Right hindlimb (tissue), 1 donor: ENCODE data around the gene ZSCAN5C.
"Not testable (repeated sequence)": the region's sequence is repeated elsewhere in the genome, so short reads cannot be mapped to it uniquely, and the experiment has no call there.

ENCODE experiments used
- DNase-seq: peaks from one replicate; pipeline ENCODE4 v3.0.0-alpha.2; 2018

Gene ZSCAN5C

DNA sequence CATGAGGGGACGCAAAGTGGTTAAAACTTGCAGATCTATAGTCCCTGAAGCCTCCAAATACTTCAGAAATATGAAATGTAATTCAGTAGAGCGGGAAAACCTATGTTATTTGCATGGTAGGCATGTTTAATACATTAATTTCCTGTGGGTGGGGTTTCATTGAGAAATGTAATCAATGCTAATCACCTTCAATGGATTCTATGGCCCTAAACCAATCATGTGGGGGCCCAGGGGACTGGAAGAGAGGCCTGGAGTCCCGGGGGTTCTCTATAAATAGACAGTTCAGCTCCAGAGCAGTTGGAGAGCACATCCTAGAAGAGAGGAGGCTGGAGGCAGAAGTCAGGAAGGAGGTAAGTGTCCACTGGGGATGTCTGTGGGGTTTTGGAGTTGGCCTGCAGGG lies at the start of gene ZSCAN5C:
ZSCAN5C (plus strand) TSS at position 301 of the 400 bp plus-strand sequence. CDS start 3,641 bp downstream, outside the sequence.
- no peak for DNase-seq

DNA sequence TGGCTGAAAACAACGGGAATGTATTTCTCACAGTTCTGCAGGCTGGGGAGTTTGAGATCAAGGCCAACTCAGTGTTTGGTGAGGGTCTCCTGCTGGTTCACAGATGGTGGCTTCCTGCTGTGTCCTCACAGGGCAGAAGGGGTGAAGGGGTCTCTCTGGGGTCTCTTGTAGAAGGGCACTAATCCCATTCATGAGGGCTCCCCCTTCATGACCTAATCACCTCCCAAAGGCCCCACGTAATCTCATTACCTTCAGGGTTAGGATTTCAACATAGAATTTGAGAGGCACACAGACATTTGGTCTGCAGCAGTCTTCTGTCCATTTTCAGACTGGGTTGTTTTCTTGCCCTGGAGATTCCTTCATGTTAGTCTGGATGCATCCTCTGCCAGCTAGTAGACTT lies 49.4 kb upstream of the ZSCAN5C start:
- DNase-seq: no peak

GRCh38 chr19:56153507-56153906 lies 48.6 kb upstream of the ZSCAN5C start:
- no peak for DNase-seq

DNA sequence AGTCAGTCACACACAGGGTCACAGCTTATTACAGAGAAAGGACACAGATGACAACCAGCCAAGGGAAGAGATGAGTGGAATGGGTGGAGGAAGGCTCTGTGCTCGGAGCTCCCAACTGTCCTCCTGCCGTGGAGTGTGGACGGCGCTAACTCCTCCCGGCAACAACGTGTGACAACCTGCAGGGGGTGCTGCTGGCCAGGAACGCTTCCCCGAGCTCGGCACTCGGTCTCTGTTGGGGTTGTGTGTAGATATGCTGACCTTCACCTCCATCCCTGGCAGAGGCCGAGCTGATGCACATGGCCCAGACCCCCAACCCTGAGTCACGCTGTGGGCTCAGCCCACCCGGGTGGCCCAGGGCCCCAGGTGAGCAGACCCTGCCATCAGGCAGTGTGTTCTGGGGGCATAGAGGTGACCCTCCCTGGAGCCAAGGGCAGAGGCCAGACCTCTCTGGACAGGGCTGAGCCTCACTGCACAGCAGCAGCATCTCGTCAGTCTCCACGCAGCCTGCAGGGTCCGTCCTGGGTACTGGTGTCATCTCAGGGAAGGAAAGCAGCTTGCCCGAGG lies 46.9 kb upstream of the ZSCAN5C start:
- no peak for DNase-seq

DNA sequence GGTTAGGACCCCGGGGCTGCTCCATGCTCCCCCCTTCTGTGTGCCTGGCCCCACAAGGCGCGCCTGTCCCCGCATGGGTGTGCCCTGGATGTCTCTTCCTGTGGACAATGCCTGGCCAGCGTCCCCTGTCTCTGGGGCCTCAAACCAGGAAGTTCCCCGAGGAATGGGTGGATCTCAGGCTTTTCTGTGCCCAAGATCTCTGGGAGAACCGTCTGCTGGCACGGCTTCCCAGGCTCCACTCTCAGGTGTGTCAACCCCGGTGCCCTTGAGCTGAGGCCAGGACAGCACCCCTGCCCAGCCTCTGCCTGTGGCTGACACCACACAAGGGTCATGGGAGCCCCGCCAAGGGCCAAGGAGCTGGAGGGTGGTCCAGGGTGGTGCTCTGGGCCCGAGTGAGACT lies 45.3 kb upstream of the ZSCAN5C start:
- DNase-seq: no peak

DNA sequence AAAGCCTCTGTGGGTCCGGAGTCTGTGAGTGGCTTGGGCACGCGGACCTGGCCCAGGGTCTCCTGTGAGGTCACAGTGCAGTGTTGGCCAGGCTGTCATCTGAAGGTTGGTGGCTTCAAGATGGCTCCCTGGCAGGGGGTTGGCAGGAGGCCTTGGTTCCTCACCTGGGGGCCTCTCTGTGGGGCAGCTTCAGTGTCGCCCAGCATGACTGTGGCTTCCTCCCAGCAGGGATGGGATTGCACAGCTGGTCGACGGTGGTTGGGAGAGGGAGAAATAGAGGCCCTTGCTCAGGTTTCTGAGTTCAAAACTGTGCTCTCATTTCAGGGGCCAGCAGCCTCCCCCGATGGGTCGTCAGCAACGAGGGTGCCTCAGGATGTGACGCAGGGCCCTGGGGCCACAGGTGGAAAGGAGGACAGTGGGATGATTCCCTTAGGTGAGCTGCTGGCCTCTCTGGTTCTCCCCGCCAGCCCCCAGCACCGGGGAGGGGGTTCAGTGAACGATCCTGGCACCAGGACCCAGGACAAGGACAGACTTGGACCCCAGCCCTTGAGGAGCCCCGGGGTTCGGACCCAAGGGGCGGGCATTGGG lies 43.8 kb upstream of the ZSCAN5C start:
- no peak for DNase-seq

DNA sequence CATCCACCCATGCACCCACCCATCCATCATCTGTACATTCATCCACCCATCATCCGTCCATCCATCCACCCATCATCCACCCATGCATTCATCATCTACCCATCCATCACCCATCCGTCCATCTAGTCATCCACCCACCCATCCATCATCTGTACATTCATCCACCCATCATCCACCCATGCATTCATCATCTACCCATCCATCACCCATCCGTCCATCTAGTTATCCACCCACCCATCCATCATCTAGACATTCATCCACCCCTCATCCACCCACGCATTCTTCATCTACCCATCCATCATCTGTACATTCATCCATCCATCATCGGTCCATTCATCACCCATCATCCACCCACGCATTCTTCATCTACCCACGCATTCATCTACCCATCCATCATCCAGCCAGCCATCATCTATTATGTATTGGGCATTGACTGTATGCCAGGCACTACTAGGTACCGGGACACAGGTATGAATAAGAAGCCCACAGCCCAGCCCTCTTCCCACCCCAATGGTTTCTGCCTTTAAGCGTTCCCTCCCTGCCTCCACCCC lies 43.0 kb upstream of the ZSCAN5C start:
- DNase-seq: no peak

DNA sequence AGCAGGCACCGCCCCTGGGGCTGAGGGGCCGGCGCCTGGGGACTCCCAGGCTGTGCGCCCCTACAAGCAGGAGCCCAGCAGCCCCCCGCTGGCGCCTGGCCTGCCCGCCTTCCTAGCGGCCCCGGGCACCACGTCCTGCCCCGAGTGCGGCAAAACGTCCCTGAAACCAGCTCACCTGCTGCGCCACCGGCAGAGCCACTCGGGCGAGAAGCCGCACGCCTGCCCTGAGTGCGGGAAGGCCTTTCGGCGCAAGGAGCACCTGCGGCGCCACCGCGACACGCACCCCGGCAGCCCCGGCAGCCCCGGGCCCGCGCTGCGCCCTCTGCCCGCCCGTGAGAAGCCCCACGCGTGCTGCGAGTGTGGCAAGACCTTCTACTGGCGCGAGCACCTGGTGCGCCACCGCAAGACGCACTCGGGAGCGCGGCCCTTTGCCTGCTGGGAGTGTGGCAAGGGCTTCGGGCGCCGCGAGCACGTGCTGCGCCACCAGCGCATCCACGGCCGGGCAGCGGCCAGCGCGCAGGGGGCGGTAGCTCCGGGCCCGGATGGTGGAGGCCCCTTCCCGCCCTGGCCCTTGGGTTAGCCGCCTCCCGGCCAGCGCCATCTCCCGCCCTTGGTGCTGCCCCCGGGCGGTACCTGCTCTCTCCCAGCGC lies 42.3 kb upstream of the ZSCAN5C start:
- no peak for DNase-seq

GRCh38 chr19:56161534-56161933 lies 40.5 kb upstream of the ZSCAN5C start:
- DNase-seq: no peak

GRCh38 chr19:56162258-56162657 lies 39.8 kb upstream of the ZSCAN5C start:
- DNase-seq: no peak

DNA sequence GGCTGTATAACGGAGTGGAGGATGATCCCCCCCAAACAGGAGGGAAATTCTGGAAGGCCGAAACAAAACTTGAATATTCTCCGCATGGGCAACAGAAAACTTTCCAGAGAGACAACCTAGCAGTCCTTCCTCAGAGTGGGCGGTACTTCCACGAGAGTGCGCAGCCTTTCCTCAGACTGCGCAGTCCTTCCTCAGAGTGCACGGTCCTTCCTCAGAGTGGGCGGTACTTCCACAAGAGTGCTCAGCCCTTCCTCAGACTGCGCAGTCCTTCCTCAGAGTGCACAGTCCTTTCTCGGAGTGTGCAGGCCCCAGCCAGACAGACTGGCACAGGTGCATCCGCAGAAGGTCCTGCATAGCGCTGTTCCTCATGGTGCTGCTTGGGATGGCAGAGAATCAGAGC lies 39.0 kb upstream of the ZSCAN5C start:
- no peak for DNase-seq

GRCh38 chr19:56167064-56167578 lies 35.0 kb upstream of the ZSCAN5C start:
- DNase-seq: no peak

DNA sequence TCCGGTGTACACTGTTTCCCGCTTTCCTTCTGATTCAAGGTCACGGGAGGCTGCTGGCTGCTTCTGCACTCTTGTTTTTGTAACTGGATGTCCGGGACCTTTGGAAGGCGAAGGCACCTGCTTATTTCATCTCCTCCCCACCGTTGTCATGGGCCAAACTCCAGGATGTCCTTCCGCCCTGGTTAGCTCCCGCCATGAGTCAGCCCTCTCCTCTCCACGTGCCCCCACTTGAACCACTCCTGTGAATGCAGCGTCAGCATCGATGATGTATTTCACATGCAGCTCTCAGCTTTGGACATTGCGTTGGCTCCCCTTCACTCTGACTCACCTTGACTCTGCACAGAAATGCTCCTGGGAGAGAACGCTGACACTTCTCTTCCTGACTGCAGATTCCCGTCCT lies 31.8 kb upstream of the ZSCAN5C start:
- no peak for DNase-seq

DNA sequence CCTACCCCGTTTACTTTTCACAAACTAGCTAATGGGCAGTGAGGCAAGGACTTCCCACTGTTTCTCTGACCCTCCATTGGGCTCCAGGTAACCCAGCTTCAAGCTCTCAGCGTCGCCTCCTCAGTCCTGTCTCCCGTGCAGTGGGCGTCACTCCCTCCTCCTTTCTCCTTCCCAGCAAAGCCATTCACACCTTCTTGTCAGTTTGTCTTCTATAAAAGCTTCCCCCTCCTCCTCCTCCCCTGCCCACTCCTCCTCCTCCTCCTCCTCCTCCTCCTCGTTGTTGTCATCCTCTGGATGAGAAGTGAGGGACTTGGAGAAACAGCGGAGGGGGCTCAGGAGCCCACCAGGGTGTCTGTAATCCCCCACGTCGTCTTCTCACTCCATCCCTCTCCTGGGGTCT lies 28.0 kb upstream of the ZSCAN5C start:
- no peak for DNase-seq

DNA sequence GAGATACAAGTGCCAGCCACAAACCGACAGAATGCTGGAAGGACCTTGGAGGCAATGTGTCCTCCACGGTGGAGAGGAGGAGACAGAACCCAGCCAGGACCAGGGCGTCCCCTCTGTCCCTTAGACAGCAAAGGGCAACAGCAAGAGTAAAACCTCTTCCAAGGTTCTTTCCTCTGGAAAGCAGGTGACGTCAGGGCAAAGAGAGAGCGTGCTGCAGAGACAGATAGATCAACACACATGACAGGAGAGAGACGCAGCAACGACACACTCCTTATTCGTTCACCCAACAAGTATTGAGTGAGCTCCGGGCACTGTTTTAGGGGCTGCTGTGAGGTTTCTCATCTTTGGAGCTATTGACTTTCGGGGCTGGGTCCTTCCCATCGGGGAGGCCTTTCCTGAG lies 27.5 kb upstream of the ZSCAN5C start:
- DNase-seq: no peak

DNA sequence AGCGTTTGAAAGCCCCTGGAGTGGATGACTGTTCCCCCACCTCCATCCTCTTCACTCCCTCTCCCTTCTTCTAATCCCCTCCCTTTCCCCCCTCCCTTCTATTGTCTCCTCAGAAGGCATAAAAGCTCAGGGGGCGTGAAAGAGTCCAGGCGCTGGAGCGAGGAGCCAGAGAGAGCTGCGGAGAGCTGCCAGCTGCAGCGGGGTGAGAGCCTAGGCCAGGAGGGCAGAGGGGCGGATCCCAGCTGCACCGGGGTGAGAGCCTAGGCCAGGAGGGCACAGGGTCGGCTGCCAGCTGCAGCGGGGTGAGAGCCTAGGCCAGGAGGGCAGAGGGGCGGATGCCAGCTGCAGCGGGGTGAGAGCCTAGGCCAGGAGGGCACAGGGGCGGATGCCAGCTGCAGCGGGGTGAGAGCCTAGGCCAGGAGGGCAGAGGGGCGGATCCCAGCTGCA lies 26.2 kb upstream of the ZSCAN5C start, which contains the start of gene GALP:
GALP (plus strand) TSS at position 148 of the 447 bp plus-strand sequence. CDS start 1,101 bp downstream, outside the sequence.
- DNase-seq: not testable (repeated sequence)

GRCh38 chr19:56176310-56176709 lies 25.8 kb upstream of the ZSCAN5C start:
- not testable (repeated sequence) for DNase-seq

DNA sequence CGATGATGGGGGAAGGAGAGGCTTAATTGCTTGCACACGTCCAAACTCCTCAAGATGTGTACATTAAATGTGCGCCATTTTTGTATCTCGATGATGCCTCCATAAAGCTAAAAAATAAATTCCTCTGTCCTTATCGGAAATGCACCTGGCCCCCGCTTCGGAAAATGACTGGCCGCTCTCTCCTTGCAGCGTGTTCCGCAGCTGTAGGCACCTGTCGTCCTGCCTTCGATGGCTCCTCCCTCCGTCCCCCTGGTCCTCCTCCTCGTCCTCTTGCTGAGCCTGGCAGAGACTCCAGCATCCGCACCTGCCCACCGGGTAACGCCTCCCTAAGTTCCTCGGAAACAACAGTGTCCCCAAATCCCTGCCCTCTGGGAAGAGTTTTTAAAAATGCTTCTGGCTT lies 25.2 kb upstream of the ZSCAN5C start:
- DNase-seq: no peak

DNA sequence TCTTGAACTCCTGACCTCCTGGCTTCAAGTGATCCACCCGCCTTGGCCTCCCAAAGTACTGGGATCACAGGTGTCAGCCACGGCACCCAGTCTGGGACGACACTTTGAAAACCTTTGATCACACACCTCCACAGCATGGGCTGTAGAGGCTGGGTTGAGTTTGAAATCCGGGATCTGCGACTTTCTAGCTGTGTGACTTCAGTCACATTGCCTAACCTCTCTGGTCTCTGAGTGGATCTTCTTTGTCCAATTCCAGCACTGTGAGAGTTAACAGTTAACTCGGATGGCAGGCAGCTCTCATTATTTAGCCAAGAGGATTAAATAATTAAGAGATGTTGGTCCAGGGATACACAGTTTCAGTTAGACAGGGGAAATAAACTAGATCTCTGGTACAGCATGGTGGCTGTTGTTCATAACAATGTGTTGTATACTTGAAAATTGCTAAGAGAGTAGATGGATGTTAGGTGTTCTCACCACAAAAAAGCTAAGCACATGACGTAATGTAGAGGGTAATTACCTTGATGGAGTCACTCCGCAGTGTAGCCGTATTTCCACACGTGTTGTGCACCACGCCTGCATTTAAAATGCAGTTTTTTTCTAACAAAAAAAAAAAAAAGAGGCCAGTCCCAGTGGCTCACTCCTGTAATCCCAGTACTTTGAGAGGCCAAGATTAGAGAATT lies 24.4 kb upstream of the ZSCAN5C start:
- no peak for DNase-seq

DNA sequence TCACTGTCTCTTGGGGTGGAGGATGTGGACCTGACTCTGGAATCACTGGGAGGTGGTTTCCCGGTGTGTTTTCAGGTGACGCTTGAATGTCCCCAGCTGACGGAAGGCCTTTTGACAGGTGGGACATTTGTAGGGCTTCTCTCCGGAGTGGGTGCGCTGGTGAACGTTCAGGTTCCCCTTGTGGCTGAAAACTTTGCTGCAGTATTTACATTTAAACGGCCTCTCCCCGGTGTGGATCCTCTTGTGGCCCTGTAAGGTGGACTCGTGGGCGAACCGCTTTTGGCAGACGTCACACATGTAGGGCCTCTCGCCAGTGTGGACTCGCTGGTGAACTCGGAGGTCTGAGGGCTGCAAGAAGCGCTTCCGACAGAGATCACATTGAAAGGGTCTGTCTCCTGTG lies 12.3 kb upstream of the ZSCAN5C start:
- DNase-seq: no peak

DNA sequence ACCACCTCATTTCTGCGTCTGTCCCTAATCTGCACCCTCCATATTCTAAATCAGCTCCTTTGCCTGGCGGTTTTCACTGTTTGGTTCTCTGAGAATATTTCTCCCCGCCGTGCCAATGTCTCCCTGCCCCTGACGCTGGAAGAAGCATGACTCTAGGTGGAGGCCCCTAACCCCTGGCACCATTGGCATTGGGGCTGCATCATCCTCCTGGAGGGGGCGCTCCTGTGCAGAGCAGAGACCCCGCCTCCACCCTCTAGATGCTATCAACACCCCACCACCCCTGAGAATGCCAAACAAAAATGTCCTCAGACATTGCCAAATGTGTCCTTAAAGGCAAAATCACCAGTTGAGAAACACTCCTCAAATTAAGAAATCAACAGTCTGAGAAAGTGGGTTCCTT lies 11.0 kb upstream of the ZSCAN5C start:
- no peak for DNase-seq

GRCh38 chr19:56191711-56192110 lies 10.4 kb upstream of the ZSCAN5C start:
- DNase-seq: no peak

DNA sequence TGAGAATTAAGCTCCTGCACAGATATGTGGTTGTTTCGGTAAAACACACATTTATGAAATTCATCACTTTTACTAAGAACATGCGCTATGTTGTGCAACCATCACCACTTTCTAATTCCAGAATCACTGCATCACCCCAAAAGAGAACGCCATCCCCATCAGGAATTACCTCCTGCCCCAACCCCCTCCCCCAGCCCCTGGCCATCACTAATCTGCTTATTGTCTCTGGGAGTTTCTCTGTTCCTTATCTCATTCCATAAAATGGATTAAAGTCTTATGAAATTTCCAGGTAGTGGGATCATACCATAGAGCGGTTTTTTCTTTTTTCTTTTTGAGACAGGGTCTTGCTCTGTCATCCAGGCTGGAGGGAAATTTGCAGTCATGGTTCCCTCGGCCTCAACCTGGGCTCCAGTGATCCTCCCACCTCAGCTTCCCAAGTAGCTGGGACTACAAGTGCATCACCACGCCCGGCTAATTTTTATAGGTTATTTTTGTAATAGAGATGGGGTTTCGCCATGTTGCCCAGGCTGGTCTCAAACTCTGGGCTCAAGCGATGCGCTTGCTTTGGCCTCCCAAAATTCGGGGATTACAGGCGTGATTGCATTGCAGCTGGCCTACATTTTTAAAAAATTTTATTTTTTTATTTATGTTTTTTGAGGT lies 8.0 kb upstream of the ZSCAN5C start:
- no peak for DNase-seq
